HEK293 (cell line): ENCODE results near the gene PAAF1.

ENCODE experiments used
- CTCF ChIA-PET: fragments of 350-600 bp; formaldehyde crosslinking; extraction: SDS; loops from one replicate; lab custom pipeline; 2021; ENCODE audit warnings: antibody characterized with exemption; lab: Yijun Ruan, JAX
- POLR2A ChIA-PET: fragments of 300-600 bp; formaldehyde crosslinking; extraction: SDS; loops from one replicate; lab custom pipeline; 2020; ENCODE audit warnings: antibody characterized with exemption, inconsistent platforms; lab: Yijun Ruan, JAX
- H3K27ac ChIP-seq: fragments of 200-500 bp; sonication (Bioruptor generic); 2 replicates; pipeline ENCODE4 v1.5.1; 2014; ENCODE audit warnings: low read depth, low read length, control low read depth, inconsistent platforms; ENCODE audit errors: extremely low read depth
- H3K36me3 ChIP-seq, 2 experiments: fragments of 200-500 bp in 1 of 2; sonication (Bioruptor generic) in 1 of 2; 1 replicate in 1 of 2; 2 replicates in 1 of 2; pipeline ENCODE4 v1.5.1; 2014 to 2017; ENCODE audit warnings: inconsistent platforms in 2 of 2, low read length in 2 of 2; ENCODE audit not compliant: control insufficient read depth in 2 of 2, insufficient read depth in 1 of 2
- H3K4me1 ChIP-seq: fragments of 200-500 bp; sonication (Bioruptor generic); 2 replicates; pipeline ENCODE4 v1.5.1; 2014; ENCODE audit warnings: mild to moderate bottlenecking, low read length, inconsistent platforms; ENCODE audit not compliant: control insufficient read depth, insufficient read depth
- H3K4me3 ChIP-seq: 2 replicates; pipeline ENCODE4 v1.5.1; 2011; ENCODE audit warnings: low read depth, mild to moderate bottlenecking, control low read depth, low read length, moderate library complexity
- H3K9me3 ChIP-seq: fragments of 200-500 bp; sonication (Bioruptor generic); 2 replicates; pipeline ENCODE4 v1.5.1; 2014; ENCODE audit warnings: low read depth, low read length, inconsistent platforms; ENCODE audit not compliant: control insufficient read depth, insufficient read depth
- FEZF1 ChIP-seq: fragments of 450-650 bp; formaldehyde crosslinking; IDR thresholded peaks from 2 replicates; pipeline ENCODE4 v1.5.1; 2016; ENCODE audit warnings: missing biosample characterization, missing genetic modification characterization
- INSM2 ChIP-seq: fragments of 450-650 bp; formaldehyde crosslinking; IDR thresholded peaks from 2 replicates; pipeline ENCODE4 v1.5.1; 2016; ENCODE audit warnings: missing biosample characterization, missing genetic modification characterization
- SETDB1 ChIP-seq: IDR thresholded peaks from one replicate; pipeline ENCODE4 v1.6.1; 2017; ENCODE audit warnings: mild to moderate bottlenecking, low read length, moderate library complexity, mixed read lengths; ENCODE audit not compliant: insufficient read length
- ZBTB20 ChIP-seq: fragments of 450-650 bp; formaldehyde crosslinking; IDR thresholded peaks from 2 replicates; pipeline ENCODE4 v1.5.1; 2016; ENCODE audit warnings: missing biosample characterization, missing genetic modification characterization
- ZBTB48 ChIP-seq: fragments of 450-650 bp; formaldehyde crosslinking; IDR thresholded peaks from 2 replicates; pipeline ENCODE4 v1.5.1; 2016; ENCODE audit warnings: missing biosample characterization, missing genetic modification characterization
- ZFP3 ChIP-seq: fragments of 450-650 bp; formaldehyde crosslinking; IDR thresholded peaks from 2 replicates; pipeline ENCODE4 v1.5.1; 2016; ENCODE audit warnings: low read depth, missing biosample characterization, missing genetic modification characterization
- ZNF2 ChIP-seq: fragments of 450-650 bp; formaldehyde crosslinking; IDR thresholded peaks from 2 replicates; pipeline ENCODE4 v1.5.1; 2016; ENCODE audit warnings: missing biosample characterization, missing genetic modification characterization
- ZNF24 ChIP-seq: fragments of 450-650 bp; formaldehyde crosslinking; IDR thresholded peaks from 2 replicates; pipeline ENCODE4 v1.5.1; 2016; ENCODE audit warnings: missing biosample characterization, missing genetic modification characterization
- ZNF280C ChIP-seq: fragments of 450-650 bp; formaldehyde crosslinking; IDR thresholded peaks from 2 replicates; pipeline ENCODE4 v1.5.1; 2016; ENCODE audit warnings: missing biosample characterization, missing genetic modification characterization
- ZNF354C ChIP-seq: fragments of 450-650 bp; formaldehyde crosslinking; IDR thresholded peaks from 2 replicates; pipeline ENCODE4 v1.5.1; 2016; ENCODE audit warnings: missing biosample characterization, missing genetic modification characterization, low read depth, borderline replicate concordance
- ZNF473 ChIP-seq: fragments of 450-650 bp; formaldehyde crosslinking; IDR thresholded peaks from 2 replicates; pipeline ENCODE4 v1.5.1; 2017; ENCODE audit warnings: missing biosample characterization, missing genetic modification characterization
- ZNF571 ChIP-seq: fragments of 450-650 bp; formaldehyde crosslinking; IDR thresholded peaks from 2 replicates; pipeline ENCODE4 v1.5.0; 2017; ENCODE audit warnings: missing biosample characterization, missing genetic modification characterization
- ZNF701 ChIP-seq: fragments of 450-650 bp; formaldehyde crosslinking; IDR thresholded peaks from 2 replicates; pipeline ENCODE4 v1.5.1; 2016; ENCODE audit warnings: missing biosample characterization, missing genetic modification characterization
- ZNF707 ChIP-seq: fragments of 450-650 bp; formaldehyde crosslinking; IDR thresholded peaks from 2 replicates; pipeline ENCODE4 v1.5.1; 2016; ENCODE audit warnings: missing biosample characterization, missing genetic modification characterization
- ZNF837 ChIP-seq: fragments of 450-650 bp; formaldehyde crosslinking; IDR thresholded peaks from 2 replicates; pipeline ENCODE4 v1.5.1; 2016; ENCODE audit warnings: missing biosample characterization, missing genetic modification characterization
- ZSCAN4 ChIP-seq: fragments of 450-650 bp; formaldehyde crosslinking; IDR thresholded peaks from 2 replicates; pipeline ENCODE4 v1.5.1; 2017; ENCODE audit warnings: missing biosample characterization, missing genetic modification characterization
- TF ChIP-seq, protein P1 (sequence below): fragments of 450-650 bp; formaldehyde crosslinking; IDR thresholded peaks from 2 replicates; pipeline ENCODE4 v1.5.1; 2016; ENCODE audit warnings: missing biosample characterization, missing genetic modification characterization
- TF ChIP-seq, protein P2 (sequence below): fragments of 450-650 bp; formaldehyde crosslinking; IDR thresholded peaks from 2 replicates; pipeline ENCODE4 v1.5.1; 2016; ENCODE audit warnings: missing biosample characterization, missing genetic modification characterization

PAAF1 gene

GRCh38 chr11:73889019-73889418 is 12.2 kb downstream of the PAAF1 start:
- H3K27ac ChIP-seq: no peak overlapping the region
- POLR2A ChIA-PET: no interaction called here
- H3K4me1 ChIP-seq: no peaks in the 10 kb centered on the region
- no peaks in the 10 kb centered on the region for H3K9me3 ChIP-seq
- TF ChIP-seq INSM2 (tag by site-specific recombination): no peak
- no peak for TF ChIP-seq ZNF837 (tag by site-specific recombination)
- no peak for TF ChIP-seq ZSCAN4 (tag by site-specific recombination)
- TF ChIP-seq, protein P1, sequence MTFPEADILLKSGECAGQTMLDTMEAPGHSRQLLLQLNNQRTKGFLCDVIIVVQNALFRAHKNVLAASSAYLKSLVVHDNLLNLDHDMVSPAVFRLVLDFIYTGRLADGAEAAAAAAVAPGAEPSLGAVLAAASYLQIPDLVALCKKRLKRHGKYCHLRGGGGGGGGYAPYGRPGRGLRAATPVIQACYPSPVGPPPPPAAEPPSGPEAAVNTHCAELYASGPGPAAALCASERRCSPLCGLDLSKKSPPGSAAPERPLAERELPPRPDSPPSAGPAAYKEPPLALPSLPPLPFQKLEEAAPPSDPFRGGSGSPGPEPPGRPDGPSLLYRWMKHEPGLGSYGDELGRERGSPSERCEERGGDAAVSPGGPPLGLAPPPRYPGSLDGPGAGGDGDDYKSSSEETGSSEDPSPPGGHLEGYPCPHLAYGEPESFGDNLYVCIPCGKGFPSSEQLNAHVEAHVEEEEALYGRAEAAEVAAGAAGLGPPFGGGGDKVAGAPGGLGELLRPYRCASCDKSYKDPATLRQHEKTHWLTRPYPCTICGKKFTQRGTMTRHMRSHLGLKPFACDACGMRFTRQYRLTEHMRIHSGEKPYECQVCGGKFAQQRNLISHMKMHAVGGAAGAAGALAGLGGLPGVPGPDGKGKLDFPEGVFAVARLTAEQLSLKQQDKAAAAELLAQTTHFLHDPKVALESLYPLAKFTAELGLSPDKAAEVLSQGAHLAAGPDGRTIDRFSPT (tag by site-specific recombination): no peak
- TF ChIP-seq ZNF473 (tag by site-specific recombination): no peak
- no peak for TF ChIP-seq ZNF2 (tag by site-specific recombination)
- no peak for TF ChIP-seq ZNF354C (tag by site-specific recombination)
- no peak for TF ChIP-seq ZBTB20 (tag by site-specific recombination)
- TF ChIP-seq, protein P2, sequence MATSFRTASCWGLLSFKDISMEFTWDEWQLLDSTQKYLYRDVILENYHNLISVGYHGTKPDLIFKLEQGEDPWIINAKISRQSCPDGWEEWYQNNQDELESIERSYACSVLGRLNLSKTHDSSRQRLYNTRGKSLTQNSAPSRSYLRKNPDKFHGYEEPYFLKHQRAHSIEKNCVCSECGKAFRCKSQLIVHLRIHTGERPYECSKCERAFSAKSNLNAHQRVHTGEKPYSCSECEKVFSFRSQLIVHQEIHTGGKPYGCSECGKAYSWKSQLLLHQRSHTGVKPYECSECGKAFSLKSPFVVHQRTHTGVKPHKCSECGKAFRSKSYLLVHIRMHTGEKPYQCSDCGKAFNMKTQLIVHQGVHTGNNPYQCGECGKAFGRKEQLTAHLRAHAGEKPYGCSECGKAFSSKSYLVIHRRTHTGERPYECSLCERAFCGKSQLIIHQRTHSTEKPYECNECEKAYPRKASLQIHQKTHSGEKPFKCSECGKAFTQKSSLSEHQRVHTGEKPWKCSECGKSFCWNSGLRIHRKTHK (tag by site-specific recombination): no peak
- TF ChIP-seq, all 188 proteins: peak for 0
- CTCF ChIA-PET: no interaction called here
- no peak overlapping the region for H3K4me3 ChIP-seq
- peaks cover 4 to 44% of the 10 kb centered on the region in 2 experiments; a peak in 2 of 3 replicates for H3K36me3 ChIP-seq

- Histone ChIP-seq H3K4me1 (no peaks in the 10 kb centered on the region), H3K27ac (no peak overlapping the region), H3K36me3 (peaks cover 4 to 45% of the 10 kb centered on the region in 2 experiments; a peak in 2 of 3 replicates), H3K9me3 (no peaks in the 10 kb centered on the region), H3K4me3 (no peak overlapping the region)
- ChIA-PET POLR2A (no interaction called here), CTCF (no interaction called here)
- TF ChIP-seq ZBTB48 (tag by site-specific recombination) (no peak), ZNF571 (tag by site-specific recombination) (no peak), ZNF707 (tag by site-specific recombination) (no peak), ZFP3 (tag by site-specific recombination) (no peak), ZNF280C (tag by site-specific recombination) (no peak), ZNF701 (no peak), ZNF24 (tag by site-specific recombination) (no peak), FEZF1 (tag by site-specific recombination) (no peak), SETDB1 (no peak)
Measured at GRCh38 chr11:73889536-73889935, 12.7 kb downstream of the PAAF1 start.
